Ovary (tissue), 9 donors: ENCODE results near the gene CFAP69. TPM values are rescaled to one million over a fixed set of nuclear protein-coding genes. Genes with fewer than 3 reads are reported as not detected.
"Not testable (repeated sequence)": the region's sequence is repeated elsewhere in the genome, so short reads cannot be mapped to it uniquely, and the experiment has no call there.

Experiments used
- DNase-seq, 5 donors: peaks; one replicate each; pipeline ENCODE4 v3.0.0-alpha.2; 2019 to 2020
- H3K27ac ChIP-seq, 2 donors: fragments of 200-600 bp; one replicate each; pipeline versions ENCODE4 v1.5.1 to v1.8.0; 2019 to 2022
- H3K27me3 ChIP-seq: fragments of 200-600 bp; one replicate; pipeline ENCODE4 v1.8.0; 2022
- H3K36me3 ChIP-seq: fragments of 200-600 bp; sonication (generic); one replicate; pipeline ENCODE4 v1.5.1; 2019
- H3K4me1 ChIP-seq: one replicate; pipeline ENCODE4 v1.8.1; 2013; ENCODE audit warnings: mild to moderate bottlenecking, moderate library complexity; ENCODE audit not compliant: insufficient read depth
- H3K4me3 ChIP-seq: fragments of 200-600 bp; sonication (generic); one replicate; pipeline ENCODE4 v1.5.1; 2017
- H3K9me3 ChIP-seq, 2 donors: fragments of 200-600 bp in 1 of 2; sonication (generic) in 1 of 2; one replicate each; pipeline versions ENCODE4 v1.5.1 to v1.8.1; 2013 to 2019; ENCODE audit warnings: mild to moderate bottlenecking in 1 of 2, moderate library complexity in 1 of 2
- CTCF ChIP-seq, 3 donors: fragments of 450-650 bp in 2 of 3; fragments of 200-600 bp in 1 of 3; IDR thresholded peaks; one replicate each; pipeline versions ENCODE4 v1.5.1 to v1.8.0; 2016 to 2022; ENCODE audit warnings: antibody characterized with exemption in 3 of 3, mild to moderate bottlenecking in 1 of 3
- EP300 ChIP-seq: sonication (generic); formaldehyde crosslinking; IDR thresholded peaks from one replicate; pipeline ENCODE4 v1.6.1; 2017; ENCODE audit warnings: antibody characterized with exemption
- POLR2A ChIP-seq: fragments of 450-650 bp; IDR thresholded peaks from one replicate; pipeline ENCODE4 v1.6.1; 2017; ENCODE audit warnings: antibody characterized with exemption, mild to moderate bottlenecking, moderate library complexity
- WGBS, 3 donors: extraction: QIAGEN DNeasy Blood & Tissue Kit in 1 of 3; methylation state at CpG; one replicate each; pipeline versions ENCODE4 v1.1.5 to v1.1.7; 2013 to 2017; 5-methylcytosine and 5-hydroxymethylcytosine counted together
- intact Hi-C, 4 donors: fragments of 100-400 bp; cut with DNase I; formaldehyde crosslinking; loops; one replicate each; pipeline versions ENCODE4 v1.11.0 to v1.15.1; 2022 to 2023
- polyA plus RNA-seq, 2 donors: library from polyadenylated mRNA; stranded (reverse); fragments of 200-250 nt in 1 of 2; fragments of 350-450 nt in 1 of 2; fragmentation: Illumina TruSeq in 1 of 2; extraction: RNeasy Lipid Tissue Mini Kit (QIAGEN cat#74804) in 1 of 2; gene quantifications; one replicate each; pipeline ENCODE4 v1.2.3, GENCODE V29; 2013 to 2014
- total RNA-seq, 7 donors: library from RNA; depleted of rRNA in 2 of 7; stranded (reverse); fragments of >200 nt in 2 of 7; fragmentation: NEBNext Ultra II Directional in 3 of 7; extraction: Animal tissue kit (Norgen Biotek cat#: 25700) in 3 of 7; gene quantifications; one replicate each; pipeline versions ENCODE4 v1.1.0 to v1.2.4, GENCODE V29; 2016 to 2023
- donor health status: DM: no; HTN: no; CAD: no; lungs with moderate emphysema.
- donor health status: DM: no; HTN: no; CAD: no.
- donor health status: Bipolar disorder and iron deficiency.
- donor health status: DM: yes; HTN: yes; CAD: no.
- donor health status: DM: no; HTN: no; CAD: no.
- donor health status: DM: yes; HTN: yes; CAD: no.

The CFAP69 gene
- total and polyA plus RNA-seq, 9 donors: 3.1 to 37.9 (median 10.6) TPM

- DNase-seq: no peak
- WGBS, 3 donors: 81 to 91% (median 90%) methylated on average over 3 of the region's 3 CpGs
- H3K4me3 ChIP-seq: no peak overlapping the region
- H3K27me3 ChIP-seq: no peaks in the 10 kb centered on the region
- TF ChIP-seq POLR2A: no peak
- TF ChIP-seq CTCF (IDR thresholded peaks at IDR 0.05): no peak
- no peak for TF ChIP-seq EP300
- peaks cover 5% of the 10 kb centered on the region for H3K4me1 ChIP-seq
- no peak overlapping the region for H3K27ac ChIP-seq
- no peaks in the 10 kb centered on the region for H3K36me3 ChIP-seq
- intact Hi-C loops: no loop called here
- no peaks in the 10 kb centered on the region for H3K9me3 ChIP-seq
Measured at GRCh38 chr7:90248706-90249105, 3.7 kb downstream of the CFAP69 start.

DNA sequence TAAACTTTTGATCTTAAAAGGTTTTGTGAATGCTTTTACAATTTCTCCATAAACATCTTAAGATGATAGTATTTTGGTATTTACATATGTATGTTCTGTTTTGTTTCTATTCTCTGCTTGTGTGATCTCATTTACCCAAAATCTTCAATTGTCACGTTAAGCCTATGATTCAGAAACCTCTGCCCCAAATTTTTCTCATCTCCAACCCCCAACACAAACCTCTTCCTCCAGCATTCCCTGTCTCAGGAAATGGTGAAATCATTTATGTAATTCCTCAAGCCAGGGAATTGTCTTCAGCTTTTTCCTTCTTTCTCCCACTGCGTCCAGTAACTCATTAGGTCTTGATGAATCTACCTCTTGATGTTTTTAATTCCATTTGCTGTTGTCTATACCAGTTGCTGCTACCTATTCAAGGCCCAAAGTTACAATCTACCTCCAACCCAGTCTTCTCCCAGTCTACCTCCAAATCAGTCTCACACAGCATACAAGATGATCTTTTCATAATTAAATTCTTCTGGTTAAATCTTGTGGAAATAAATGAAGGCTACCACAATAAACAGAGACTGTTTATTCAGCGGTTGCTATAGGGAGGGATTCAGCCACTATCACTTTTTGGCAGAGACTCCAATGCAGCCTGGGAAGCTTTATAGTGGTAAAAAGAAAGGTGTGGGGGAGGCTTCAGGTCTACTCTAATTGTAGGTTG, 5.8 kb downstream of the CFAP69 start:
- no peak for TF ChIP-seq POLR2A
- no peak for TF ChIP-seq EP300
- no peak for TF ChIP-seq CTCF (IDR thresholded peaks at IDR 0.05)
- intact Hi-C loops: no loop called here
- H3K4me1 ChIP-seq: peaks cover 3% of the 10 kb centered on the region
- no peaks in the 10 kb centered on the region for H3K36me3 ChIP-seq
- 45 to 52% (median 45%) methylated on average over 3 of the region's 3 CpGs for WGBS, 3 donors
- no peak for DNase-seq
- no peaks in the 10 kb centered on the region for H3K9me3 ChIP-seq
- no peak overlapping the region for H3K4me3 ChIP-seq
- H3K27ac ChIP-seq: no peak overlapping the region
- no peaks in the 10 kb centered on the region for H3K27me3 ChIP-seq

DNA sequence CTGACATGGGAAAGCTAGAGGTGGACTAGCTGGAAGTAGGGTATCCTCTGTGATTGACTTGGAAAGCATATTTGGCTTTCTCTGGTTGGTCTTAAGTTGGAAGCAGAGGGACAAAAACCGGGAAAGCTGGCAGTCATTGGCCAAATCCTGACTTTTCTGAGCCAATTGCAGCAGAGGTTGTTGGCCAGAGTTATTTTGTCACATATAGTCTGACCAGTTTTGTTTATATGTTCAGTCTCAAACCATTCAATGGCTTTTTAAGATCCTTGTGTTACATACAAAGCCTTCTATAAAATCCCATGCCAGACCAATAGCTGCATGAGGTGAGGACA, 6.3 kb downstream of the CFAP69 start:
- Histone ChIP-seq H3K36me3 (no peaks in the 10 kb centered on the region), H3K4me3 (no peak overlapping the region), H3K4me1 (peaks cover 1% of the 10 kb centered on the region), H3K27me3 (no peaks in the 10 kb centered on the region), H3K27ac (no peak overlapping the region), H3K9me3 (no peaks in the 10 kb centered on the region)
- 66 to 86% (median 76%) methylated on average over 1 of the region's 1 CpG for WGBS, 3 donors
- TF ChIP-seq CTCF (IDR thresholded peaks at IDR 0.05): no peak
- DNase-seq: no peak
- intact Hi-C loops: no loop called here

GRCh38 chr7:90256011-90256410, 11.0 kb downstream of the CFAP69 start:
- not testable (repeated sequence) for H3K36me3 ChIP-seq, H3K4me3 ChIP-seq, H3K9me3 ChIP-seq, H3K4me1 ChIP-seq, DNase-seq, H3K27me3 ChIP-seq, H3K27ac ChIP-seq
- 92 to 96% (median 96%) methylated on average over 5 of the region's 5 CpGs for WGBS, 3 donors
- intact Hi-C loops: loop anchor here in 1 of 4 donors (5.0 kb wide), 1 partner anchor 104 kb away; the partner anchor contains the start of gene STEAP1

- 30 to 56% (median 33%) methylated on average over 1 of the region's 1 CpG for WGBS, 3 donors
- TF ChIP-seq EP300: no peak
- no peak for TF ChIP-seq CTCF (IDR thresholded peaks at IDR 0.05)
- TF ChIP-seq POLR2A: no peak
- DNase-seq: no peak
- H3K36me3 ChIP-seq: no peaks in the 10 kb centered on the region
- no peak overlapping the region for H3K4me3 ChIP-seq
- H3K4me1 ChIP-seq: no peaks in the 10 kb centered on the region
- intact Hi-C loops: loop anchor here in 1 of 4 donors (5.0 kb wide), 1 partner anchor 104 kb away; the partner anchor contains the start of gene STEAP1
- H3K27me3 ChIP-seq: no peaks in the 10 kb centered on the region
- H3K9me3 ChIP-seq: no peaks in the 10 kb centered on the region
- no peak overlapping the region for H3K27ac ChIP-seq
Measured at GRCh38 chr7:90256778-90257177, 11.8 kb downstream of the CFAP69 start.
